ENCODE data around the gene SLC6A3. TPM values are rescaled to one million over a fixed set of nuclear protein-coding genes. Genes with fewer than 3 reads are reported as not detected.

SLC6A3 gene
- total RNA-seq, 1 experiment from 2014 or later = not detected

DNA sequence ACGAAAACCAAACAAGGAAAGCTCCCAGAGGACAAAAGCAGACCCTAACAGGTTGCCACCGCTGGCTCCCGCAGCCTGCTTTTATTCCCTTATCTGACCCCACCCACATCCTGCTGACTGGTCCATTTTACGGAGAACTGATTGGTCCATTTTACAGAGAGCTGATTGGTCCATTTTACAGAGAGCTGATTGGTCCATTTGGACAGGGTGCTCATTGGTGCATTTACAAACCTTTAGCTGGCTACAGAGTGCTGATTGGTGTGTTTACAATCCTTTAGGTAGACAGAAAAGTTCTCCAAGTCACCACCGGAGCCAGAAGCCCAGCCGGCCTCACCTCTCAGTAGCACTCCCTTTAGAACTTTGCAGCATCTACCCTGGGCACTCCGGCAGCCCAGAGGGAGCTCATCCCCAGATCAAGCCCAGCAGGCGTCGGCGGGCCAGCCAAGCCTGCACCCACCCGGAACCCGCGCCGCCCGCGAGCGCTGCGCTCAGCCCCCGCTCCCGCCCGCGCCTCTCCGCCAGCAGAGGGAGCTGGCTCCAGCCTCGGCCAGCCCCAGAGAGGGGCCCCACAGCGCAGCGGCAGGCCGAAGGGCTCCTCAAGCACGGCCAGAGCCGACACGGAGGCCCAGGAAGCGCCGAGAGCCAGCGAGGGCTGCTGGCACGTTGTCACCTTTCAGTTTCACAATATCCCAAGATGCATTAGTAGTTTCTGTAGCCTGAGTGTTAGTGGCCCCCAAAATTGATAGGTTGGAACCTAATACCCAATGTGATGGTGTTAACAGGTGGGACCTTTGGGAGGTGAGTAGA, 65.0 kb downstream of the SLC6A3 start:
- H3K4me3 ChIP-seq (ENCODE audit: low read depth, low read length) = 0 out of 2 replicates have a peak overlapping the region, but pooled peaks have one; percentile 7
- BruUV-seq (replicated peaks) = no TSS peak
- Mint-ChIP-seq H3K4me1 (ENCODE audit: low read depth, unreplicated experiment) (no peaks in the 10 kb centered on the region), H3K4me3 (ENCODE audit: unreplicated experiment) (peak overlapping the region; percentile 59), H3K27me3 (ENCODE audit: insufficient read depth, unreplicated experiment) (peaks cover 5% of the 10 kb centered on the region), H3K27ac (ENCODE audit: unreplicated experiment) (no peak overlapping the region), H3K36me3 (ENCODE audit: insufficient read depth, unreplicated experiment) (no peaks in the 10 kb centered on the region), H3K9me3 (ENCODE audit: unreplicated experiment) (no peaks in the 10 kb centered on the region)
- CTCF ChIA-PET = interaction anchor here (0.7 to 1.9 kb wide), 4 partner anchors 10 to 265 kb away, joined by 3 to 9 read pairs (median 4); no protein-coding TSS in a partner anchor
- TF ChIP-seq, protein P1, sequence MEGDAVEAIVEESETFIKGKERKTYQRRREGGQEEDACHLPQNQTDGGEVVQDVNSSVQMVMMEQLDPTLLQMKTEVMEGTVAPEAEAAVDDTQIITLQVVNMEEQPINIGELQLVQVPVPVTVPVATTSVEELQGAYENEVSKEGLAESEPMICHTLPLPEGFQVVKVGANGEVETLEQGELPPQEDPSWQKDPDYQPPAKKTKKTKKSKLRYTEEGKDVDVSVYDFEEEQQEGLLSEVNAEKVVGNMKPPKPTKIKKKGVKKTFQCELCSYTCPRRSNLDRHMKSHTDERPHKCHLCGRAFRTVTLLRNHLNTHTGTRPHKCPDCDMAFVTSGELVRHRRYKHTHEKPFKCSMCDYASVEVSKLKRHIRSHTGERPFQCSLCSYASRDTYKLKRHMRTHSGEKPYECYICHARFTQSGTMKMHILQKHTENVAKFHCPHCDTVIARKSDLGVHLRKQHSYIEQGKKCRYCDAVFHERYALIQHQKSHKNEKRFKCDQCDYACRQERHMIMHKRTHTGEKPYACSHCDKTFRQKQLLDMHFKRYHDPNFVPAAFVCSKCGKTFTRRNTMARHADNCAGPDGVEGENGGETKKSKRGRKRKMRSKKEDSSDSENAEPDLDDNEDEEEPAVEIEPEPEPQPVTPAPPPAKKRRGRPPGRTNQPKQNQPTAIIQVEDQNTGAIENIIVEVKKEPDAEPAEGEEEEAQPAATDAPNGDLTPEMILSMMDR (IDR thresholded peaks at IDR 0.05; ENCODE audit: insufficient read depth in 1 of 2, low read depth in 1 of 2, low read length in 1 of 2, severe bottlenecking in 1 of 2, unreplicated experiment in 1 of 2) = peak; percentile 55 to 66
- DNase-seq = peak; percentile 60 to 71
- H3K9me3 ChIP-seq = 0 out of 2 replicates have a peak, but pooled peaks cover 8% of the 10 kb centered on the region
- intact Hi-C loops (cut with micrococcal nuclease; ENCODE audit: unreplicated experiment) = loop anchor here (2.0 kb wide), 1 partner anchor 265 kb away; no protein-coding TSS in a partner anchor
- H3K27me3 ChIP-seq (replicated peaks; ENCODE audit: control insufficient read depth, insufficient read depth, low read length) = peaks cover 1% of the 10 kb centered on the region; the same call in 1 of the 2 replicates
- H3K36me3 ChIP-seq (ENCODE audit: control insufficient read depth, insufficient read depth, low read length) = no peaks in the 10 kb centered on the region
- peaks cover 6% of the 10 kb centered on the region for H3K4me1 ChIP-seq
- POLR2A ChIA-PET = no interaction called here

DNA sequence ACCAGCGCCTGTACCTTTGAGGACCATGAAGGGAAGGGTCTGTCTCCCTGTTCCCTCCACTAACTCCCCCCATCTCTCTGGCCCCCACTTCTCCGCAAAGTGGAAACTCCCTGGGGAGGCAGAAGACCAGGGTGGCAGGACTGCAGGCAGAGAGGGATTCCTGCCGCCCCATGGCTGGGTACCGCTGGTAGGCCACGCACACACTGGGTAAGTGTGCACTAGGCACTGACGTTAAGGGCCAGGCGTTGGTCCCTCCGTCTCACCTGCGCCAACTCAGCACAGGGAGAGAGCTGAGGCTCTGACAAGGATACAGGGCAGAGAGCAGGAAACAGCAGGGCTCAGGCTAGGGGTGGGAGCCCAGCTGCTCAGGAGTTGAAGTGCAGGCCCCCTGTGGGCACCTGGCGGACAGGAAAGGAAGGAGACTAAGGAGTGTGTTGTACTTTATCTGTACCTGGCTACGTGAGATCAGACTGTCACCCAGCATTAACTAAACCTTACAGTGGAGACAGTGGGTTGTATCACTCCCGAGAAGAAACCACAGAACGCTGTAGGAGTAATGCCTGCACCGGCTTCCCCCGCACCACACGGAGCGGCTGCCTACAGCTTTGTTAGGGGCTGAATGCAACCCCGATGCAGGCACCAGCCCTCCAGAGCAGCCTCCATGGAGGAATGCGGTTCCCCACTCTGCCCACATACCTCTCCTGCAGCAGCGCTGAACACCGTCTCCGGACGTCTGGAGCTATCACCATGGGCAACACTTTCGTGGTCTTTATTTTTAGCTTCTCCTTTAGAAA, 66.2 kb downstream of the SLC6A3 start:
- no peak for DNase-seq
- intact Hi-C loops (cut with micrococcal nuclease; ENCODE audit: unreplicated experiment) = no loop called here
- Mint-ChIP-seq H3K4me1 (ENCODE audit: low read depth, unreplicated experiment) (no peaks in the 10 kb centered on the region), H3K36me3 (ENCODE audit: insufficient read depth, unreplicated experiment) (no peaks in the 10 kb centered on the region), H3K27ac (ENCODE audit: unreplicated experiment) (no peak overlapping the region), H3K4me3 (ENCODE audit: unreplicated experiment) (no peak overlapping the region), H3K27me3 (ENCODE audit: insufficient read depth, unreplicated experiment) (peaks cover 5% of the 10 kb centered on the region), H3K9me3 (ENCODE audit: unreplicated experiment) (no peaks in the 10 kb centered on the region)
- ChIA-PET CTCF (interaction anchor here (1.9 kb wide), 1 partner anchor 266 kb away, joined by 9 read pairs; no protein-coding TSS in a partner anchor), POLR2A (no interaction called here)
- H3K4me3 ChIP-seq (ENCODE audit: low read depth, low read length) = no peak overlapping the region
- peaks cover 6% of the 10 kb centered on the region for H3K4me1 ChIP-seq
- BruUV-seq (replicated peaks) = no TSS peak
- H3K36me3 ChIP-seq (ENCODE audit: control insufficient read depth, insufficient read depth, low read length) = no peaks in the 10 kb centered on the region
- 0 out of 2 replicates have a peak, but pooled peaks cover 8% of the 10 kb centered on the region for H3K9me3 ChIP-seq
- no peaks in the 10 kb centered on the region for H3K27me3 ChIP-seq (replicated peaks; ENCODE audit: control insufficient read depth, insufficient read depth, low read length)
- TF ChIP-seq, protein P1 (IDR thresholded peaks at IDR 0.05; ENCODE audit: insufficient read depth in 1 of 2, low read depth in 1 of 2, low read length in 1 of 2, severe bottlenecking in 1 of 2, unreplicated experiment in 1 of 2) = no peak

DNA sequence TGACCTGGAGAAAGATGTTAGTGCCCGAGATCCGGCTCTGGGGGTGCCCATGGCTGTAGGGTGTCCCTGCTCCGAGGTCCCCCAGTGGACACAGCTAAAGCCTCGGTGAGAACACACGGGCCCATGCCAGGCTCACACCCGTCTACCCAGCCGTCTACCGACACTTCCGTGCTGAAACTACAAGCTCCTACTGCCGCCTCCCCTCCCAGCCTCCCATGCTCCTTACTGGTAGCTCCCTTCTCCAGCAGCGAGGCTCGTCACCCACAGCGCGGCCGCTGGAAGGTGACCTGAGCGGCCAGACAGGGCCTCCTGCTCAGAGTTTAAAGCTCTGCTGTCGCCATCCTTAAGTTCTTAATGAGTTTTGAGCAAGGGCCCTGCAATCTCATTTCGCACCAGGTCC, 67.1 kb downstream of the SLC6A3 start:
- Mint-ChIP-seq H3K27ac (ENCODE audit: unreplicated experiment) (no peak overlapping the region), H3K27me3 (ENCODE audit: insufficient read depth, unreplicated experiment) (peaks cover 8% of the 10 kb centered on the region), H3K36me3 (ENCODE audit: insufficient read depth, unreplicated experiment) (no peaks in the 10 kb centered on the region), H3K4me3 (ENCODE audit: unreplicated experiment) (no peak overlapping the region), H3K9me3 (ENCODE audit: unreplicated experiment) (no peaks in the 10 kb centered on the region), H3K4me1 (ENCODE audit: low read depth, unreplicated experiment) (no peaks in the 10 kb centered on the region)
- intact Hi-C loops (cut with micrococcal nuclease; ENCODE audit: unreplicated experiment) = no loop called here
- TF ChIP-seq, protein P1 (IDR thresholded peaks at IDR 0.05; ENCODE audit: insufficient read depth in 1 of 2, low read depth in 1 of 2, low read length in 1 of 2, severe bottlenecking in 1 of 2, unreplicated experiment in 1 of 2) = no peak
- no peak for DNase-seq
- BruUV-seq (replicated peaks) = no TSS peak
- peaks cover 6% of the 10 kb centered on the region for H3K4me1 ChIP-seq
- no peak overlapping the region for H3K4me3 ChIP-seq (ENCODE audit: low read depth, low read length)
- ChIA-PET POLR2A (no interaction called here), CTCF (no interaction called here)
- H3K9me3 ChIP-seq = 0 out of 2 replicates have a peak, but pooled peaks cover 8% of the 10 kb centered on the region
- no peaks in the 10 kb centered on the region for H3K27me3 ChIP-seq (replicated peaks; ENCODE audit: control insufficient read depth, insufficient read depth, low read length)
- H3K36me3 ChIP-seq (ENCODE audit: control insufficient read depth, insufficient read depth, low read length) = no peaks in the 10 kb centered on the region

All from Caco-2 (cell line).